HG03103 (cell line): ENCODE measurements around the gene POC1A.
"Not testable (repeated sequence)": the region's sequence is repeated elsewhere in the genome, so short reads cannot be mapped to it uniquely, and the experiment has no call there.

Experiments
- ATAC-seq: cut with Tn5 transposase; IDR thresholded peaks from one replicate; pipeline ENCODE4 v1.9.1; 2021; ENCODE audit warnings: low read depth; ENCODE audit not compliant: unreplicated experiment

Gene POC1A

GRCh38 chr3:52054661-52055511 lies 99.3 kb downstream of the POC1A start:
- ATAC-seq: no peak

GRCh38 chr3:52053307-52054304 lies 100.6 kb downstream of the POC1A start:
- ATAC-seq: no peak

GRCh38 chr3:52052831-52053306 lies 101.4 kb downstream of the POC1A start:
- no peak for ATAC-seq

GRCh38 chr3:52051444-52051843 lies 102.8 kb downstream of the POC1A start:
- ATAC-seq: no peak

GRCh38 chr3:52050571-52050970 lies 103.7 kb downstream of the POC1A start:
- ATAC-seq: no peak

- ATAC-seq: no peak
Observed at GRCh38 chr3:52049503-52049902, 104.7 kb downstream of the POC1A start.

GRCh38 chr3:52047295-52047960 lies 106.8 kb downstream of the POC1A start:
- no peak for ATAC-seq

- ATAC-seq: no peak
Observed at GRCh38 chr3:52046902-52047239, 107.4 kb downstream of the POC1A start.

- ATAC-seq: no peak
Observed at GRCh38 chr3:52046186-52046901, 107.9 kb downstream of the POC1A start.

- ATAC-seq: no peak
Observed at GRCh38 chr3:52044869-52045619, 109.2 kb downstream of the POC1A start.

GRCh38 chr3:52043750-52044149 lies 110.5 kb downstream of the POC1A start:
- no peak for ATAC-seq

- ATAC-seq: not testable (repeated sequence)
Observed at GRCh38 chr3:52043039-52043438, 111.2 kb downstream of the POC1A start.

GRCh38 chr3:52041118-52041731 lies 113.0 kb downstream of the POC1A start:
- ATAC-seq: no peak

- no peak for ATAC-seq
Observed at GRCh38 chr3:52040600-52040999, 113.6 kb downstream of the POC1A start.

- no peak for ATAC-seq
Observed at GRCh38 chr3:52039846-52040245, 114.4 kb downstream of the POC1A start.

- no peak for ATAC-seq
Observed at GRCh38 chr3:52039426-52039825, 114.8 kb downstream of the POC1A start.

- ATAC-seq: no peak
Observed at GRCh38 chr3:52038227-52038626, 116.0 kb downstream of the POC1A start.

GRCh38 chr3:52037291-52037690 lies 116.9 kb downstream of the POC1A start:
- no peak for ATAC-seq

GRCh38 chr3:52036829-52037228 lies 117.4 kb downstream of the POC1A start:
- ATAC-seq: no peak
